H1 (cell line): ENCODE results near the gene EXD3. TPM values are rescaled to one million over a fixed set of nuclear protein-coding genes. Genes with fewer than 3 reads are reported as not detected.

Experiments
- CTCF ChIA-PET: fragments of 300-600 bp; sonication (Branson Sonifier 250); formaldehyde crosslinking; loops from one replicate; lab custom pipeline; 2021; ENCODE audit not compliant: partially characterized antibody; lab: Charles Lee
- POLR2A ChIA-PET: fragments of 300-600 bp; sonication (Branson Sonifier 250); formaldehyde crosslinking; loops from one replicate; lab custom pipeline; 2021; ENCODE audit warnings: inconsistent platforms; ENCODE audit not compliant: partially characterized antibody; lab: Charles Lee
- DNase-seq, 2 experiments: peaks; one replicate each; pipeline versions ENCODE4 v3.0.0 to v3.0.0-alpha.2; 2010 to 2022; ENCODE audit warnings: low spot score in 2 of 2, low read depth in 1 of 2, mixed read lengths in 1 of 2
- FAIRE-seq: peaks from 2 replicates; lab custom pipeline; 2011; peaks lifted over from hg19 to GRCh38; lab: Jason Lieb, UNC
- H2AFZ ChIP-seq: 2 replicates; pipeline ENCODE4 v1.8.1; 2012; ENCODE audit warnings: low read length, inconsistent platforms
- H2AK5ac ChIP-seq: 2 replicates; pipeline ENCODE4 v1.6.1; 2013; ENCODE audit warnings: low read depth, low read length
- H2BK120ac ChIP-seq: replicated peaks from 2 replicates; pipeline ENCODE3; 2013; ENCODE audit warnings: low read depth, low read length, inconsistent platforms
- H2BK12ac ChIP-seq: 2 replicates; pipeline ENCODE4 v1.6.1; 2013; ENCODE audit warnings: low read depth, low read length
- H2BK15ac ChIP-seq: 2 replicates; pipeline ENCODE4 v1.6.1; 2013; ENCODE audit warnings: low read length
- H2BK20ac ChIP-seq: 2 replicates; pipeline ENCODE4 v1.6.1; 2013; ENCODE audit warnings: low read length
- H2BK5ac ChIP-seq: 2 replicates; pipeline ENCODE4 v1.6.1; 2013; ENCODE audit warnings: low read depth, low read length
- H3K14ac ChIP-seq: 2 replicates; pipeline ENCODE4 v1.6.1; 2013; ENCODE audit warnings: inconsistent platforms; ENCODE audit not compliant: insufficient read length
- H3K18ac ChIP-seq: 2 replicates; pipeline ENCODE4 v1.6.1; 2013; ENCODE audit warnings: low read length; ENCODE audit errors: extremely low read depth
- H3K23ac ChIP-seq: 2 replicates; pipeline ENCODE4 v1.6.1; 2013; ENCODE audit warnings: inconsistent platforms; ENCODE audit not compliant: insufficient read length
- H3K23me2 ChIP-seq: 2 replicates; pipeline ENCODE4 v1.6.1; 2013; ENCODE audit warnings: low read depth, low read length
- H3K27ac ChIP-seq: 2 replicates; pipeline ENCODE4 v1.6.1; 2011; ENCODE audit warnings: low read depth, low read length, inconsistent platforms
- H3K27me3 ChIP-seq, 4 experiments: replicated peaks in 1 of 4; 1 replicate in 1 of 4; 2 replicates in 3 of 4; pipeline versions ENCODE4 v1.6.1 to v1.8.1; 2011 to 2013; ENCODE audit warnings: low read length in 3 of 4, mild to moderate bottlenecking in 3 of 4, inconsistent platforms in 2 of 4, mixed read lengths in 2 of 4, moderate library complexity in 1 of 4; ENCODE audit not compliant: control insufficient read depth in 3 of 4, insufficient read depth in 3 of 4; ENCODE audit errors: extremely low read depth in 1 of 4
- H3K36me3 ChIP-seq, 4 experiments: 2 replicates each; pipeline versions ENCODE4 v1.6.1 to v1.8.1; 2011 to 2013; ENCODE audit warnings: mild to moderate bottlenecking in 4 of 4, low read length in 3 of 4, moderate library complexity in 2 of 4, control low read depth in 1 of 4, inconsistent platforms in 1 of 4; ENCODE audit not compliant: insufficient read depth in 4 of 4, control insufficient read depth in 2 of 4
- H3K4ac ChIP-seq: replicated peaks from 2 replicates; pipeline ENCODE3; 2013; ENCODE audit warnings: low read length, low read depth, mixed read lengths, inconsistent platforms; ENCODE audit not compliant: insufficient read length
- H3K4me1 ChIP-seq, 4 experiments: replicated peaks in 1 of 4; 1 replicate in 1 of 4; 2 replicates in 3 of 4; pipeline versions ENCODE4 v1.6.1 to v1.8.1; 2011 to 2013; ENCODE audit warnings: low read length in 3 of 4, inconsistent platforms in 2 of 4, mixed read lengths in 1 of 4; ENCODE audit not compliant: insufficient read depth in 4 of 4, control insufficient read depth in 3 of 4
- H3K4me2 ChIP-seq, 2 experiments: 2 replicates each; pipeline versions ENCODE4 v1.6.1 to v1.8.1; 2011 to 2013; ENCODE audit warnings: low read depth in 2 of 2, low read length in 2 of 2, control low read depth in 1 of 2, inconsistent platforms in 1 of 2, mild to moderate bottlenecking in 1 of 2; ENCODE audit not compliant: insufficient read depth in 1 of 2
- H3K4me3 ChIP-seq, 4 experiments: fragments of 200-600, 300-600 bp in 1 of 4; sonication (generic), shearing (Covaris generic), sonication (Bioruptor Twin) in 1 of 4; 2 replicates each; pipeline versions ENCODE4 v1.5.1 to v1.8.1; 2011 to 2016; ENCODE audit warnings: low read length in 4 of 4, low read depth in 3 of 4, control low read depth in 2 of 4, inconsistent platforms in 2 of 4, mild to moderate bottlenecking in 2 of 4, mixed read lengths in 1 of 4, moderate library complexity in 1 of 4; ENCODE audit not compliant: insufficient read depth in 2 of 4; ENCODE audit errors: extremely low read depth in 1 of 4
- H3K56ac ChIP-seq: replicated peaks from 2 replicates; pipeline ENCODE3; 2013; ENCODE audit warnings: low read depth, mild to moderate bottlenecking, mixed read lengths, low read length, inconsistent platforms; ENCODE audit not compliant: insufficient read length
- H3K79me1 ChIP-seq: 2 replicates; pipeline ENCODE4 v1.6.1; 2013; ENCODE audit warnings: low read depth, low read length, control low read depth
- H3K79me2 ChIP-seq, 2 experiments: 2 replicates each; pipeline versions ENCODE4 v1.6.1 to v1.8.1; 2012 to 2013; ENCODE audit warnings: low read length in 2 of 2, mild to moderate bottlenecking in 2 of 2, inconsistent platforms in 1 of 2; ENCODE audit not compliant: insufficient read depth in 2 of 2, control insufficient read depth in 1 of 2
- H3K9ac ChIP-seq, 4 experiments: replicated peaks in 1 of 4; 1 replicate in 1 of 4; 2 replicates in 3 of 4; pipeline versions ENCODE4 v1.6.1 to v1.8.1; 2011 to 2013; ENCODE audit warnings: low read depth in 3 of 4, low read length in 3 of 4, control low read depth in 2 of 4, mild to moderate bottlenecking in 2 of 4, moderate library complexity in 2 of 4, inconsistent platforms in 1 of 4; ENCODE audit errors: extremely low read depth in 1 of 4
- H3K9me3 ChIP-seq, 2 experiments: 2 replicates each; pipeline versions ENCODE4 v1.6.1 to v1.8.1; 2012 to 2013; ENCODE audit warnings: mild to moderate bottlenecking in 2 of 2, moderate library complexity in 2 of 2, control low read depth in 1 of 2, inconsistent platforms in 1 of 2, low read depth in 1 of 2, low read length in 1 of 2, mixed read lengths in 1 of 2; ENCODE audit not compliant: insufficient read depth in 2 of 2
- H4K20me1 ChIP-seq, 2 experiments: replicated peaks in 1 of 2; 2 replicates each; pipeline versions ENCODE3 to v1.8.1; 2011 to 2013; ENCODE audit warnings: inconsistent platforms in 2 of 2, low read length in 2 of 2, mild to moderate bottlenecking in 1 of 2; ENCODE audit not compliant: insufficient read depth in 2 of 2, control insufficient read depth in 1 of 2
- H4K5ac ChIP-seq: 2 replicates; pipeline ENCODE4 v1.6.1; 2013; ENCODE audit warnings: low read length, low read depth, mixed read lengths, inconsistent platforms; ENCODE audit not compliant: insufficient read length
- H4K8ac ChIP-seq: 2 replicates; pipeline ENCODE4 v1.8.0; 2013; ENCODE audit warnings: mild to moderate bottlenecking, moderate library complexity, low read length, inconsistent platforms; ENCODE audit not compliant: insufficient read depth; ENCODE audit errors: extremely low read depth
- H4K91ac ChIP-seq: replicated peaks from 2 replicates; pipeline ENCODE3; 2013; ENCODE audit warnings: low read length, mixed read lengths, inconsistent platforms; ENCODE audit not compliant: insufficient read length
- BACH1 ChIP-seq: IDR thresholded peaks from 2 replicates; pipeline ENCODE4 v1.6.1; 2012; ENCODE audit warnings: low read length, improper control_type of control experiment
- CBX8 ChIP-seq: fragments of 300-800, 300-1000 bp; sonication (generic); IDR thresholded peaks from 2 replicates; pipeline ENCODE4 v1.7.1; 2016; ENCODE audit warnings: low read depth, low read length, borderline replicate concordance
- CHD2 ChIP-seq: IDR thresholded peaks from 2 replicates; pipeline ENCODE4 v1.6.1; 2012; ENCODE audit warnings: low read length, improper control_type of control experiment
- HDAC2 ChIP-seq, 2 experiments: fragments of 300-600 bp in 1 of 2; sonication (generic) in 1 of 2; IDR thresholded peaks; 2 replicates each; pipeline ENCODE4 v1.6.1; 2011 to 2012; ENCODE audit warnings: low read depth in 2 of 2, low read length in 2 of 2, mild to moderate bottlenecking in 2 of 2, moderate library complexity in 2 of 2, borderline replicate concordance in 1 of 2, inconsistent platforms in 1 of 2
- JUN ChIP-seq: IDR thresholded peaks from 2 replicates; pipeline ENCODE4 v1.6.1; 2011; ENCODE audit warnings: low read depth, mild to moderate bottlenecking, improper control_type of control experiment, low read length
- MAFK ChIP-seq: IDR thresholded peaks from 2 replicates; pipeline ENCODE4 v1.6.1; 2012; ENCODE audit warnings: low read depth, mild to moderate bottlenecking, improper control_type of control experiment, low read length
- NANOG ChIP-seq: IDR thresholded peaks from 2 replicates; pipeline ENCODE4 v1.6.1; 2011; ENCODE audit warnings: low read length, low read depth, mild to moderate bottlenecking, inconsistent platforms; ENCODE audit not compliant: insufficient read depth, poor library complexity, severe bottlenecking
- RXRA ChIP-seq: IDR thresholded peaks from 2 replicates; pipeline ENCODE4 v1.6.1; 2011; ENCODE audit warnings: low read depth, mild to moderate bottlenecking, low read length, moderate library complexity; ENCODE audit not compliant: insufficient read depth
- SAP30 ChIP-seq: fragments of 300-600 bp; sonication (generic); IDR thresholded peaks from 2 replicates; pipeline ENCODE4 v1.7.1; 2012; ENCODE audit warnings: low read length, moderate library complexity, mild to moderate bottlenecking, inconsistent platforms; ENCODE audit not compliant: insufficient read depth, insufficient replicate concordance
- SP4 ChIP-seq: IDR thresholded peaks from 2 replicates; pipeline ENCODE4 v1.6.1; 2012; ENCODE audit warnings: low read length, inconsistent platforms
- WGBS, 2 experiments: shearing (Covaris generic) in 1 of 2; methylation state at CpG; one replicate each; pipeline versions ENCODE4 v1.1.6 to v1.1.7; 2013 to 2015; ENCODE audit warnings: low lambda C conversion rate in 2 of 2, mixed read lengths in 2 of 2, inconsistent platforms in 1 of 2, low coverage in 1 of 2, missing lambda C conversion rate in 1 of 2; ENCODE audit not compliant: insufficient replicate concordance in 2 of 2, insufficient coverage in 1 of 2, insufficient read length in 1 of 2; ENCODE audit errors: extremely low coverage in 1 of 2, missing lambda C conversion rate in 1 of 2; 5-methylcytosine and 5-hydroxymethylcytosine counted together
- polyA plus RNA-seq, 7 experiments: library from polyadenylated mRNA; depleted of rRNA in 3 of 7; stranded (reverse) in 5 of 7; unstranded in 2 of 7; fragments of >200 nt in 5 of 7; fragments of 200-250 nt in 2 of 7; gene quantifications; 1 replicate in 5 of 7; 2 replicates in 1 of 7; 4 replicates in 1 of 7; pipeline versions ENCODE4 v1.2.1 to v1.2.3, GENCODE V29; 2011 to 2013; ENCODE audit warnings: missing spikeins in 2 of 7, mixed read lengths in 2 of 7
- total RNA-seq: library from RNA; stranded (reverse); fragmentation: NEBNext Ultra II Directional; extraction: Animal tissue kit (Norgen Biotek cat#: 25700); gene quantifications from 2 replicates; pipeline ENCODE4 v1.2.1, GENCODE V29; 2021

EXD3 gene
- total and polyA plus RNA-seq, 2 of the 8 experiments (the other 6 are each of a cell fraction or from before 2014, with no cell fraction given), result 7.2 to 9.4 TPM

DNA sequence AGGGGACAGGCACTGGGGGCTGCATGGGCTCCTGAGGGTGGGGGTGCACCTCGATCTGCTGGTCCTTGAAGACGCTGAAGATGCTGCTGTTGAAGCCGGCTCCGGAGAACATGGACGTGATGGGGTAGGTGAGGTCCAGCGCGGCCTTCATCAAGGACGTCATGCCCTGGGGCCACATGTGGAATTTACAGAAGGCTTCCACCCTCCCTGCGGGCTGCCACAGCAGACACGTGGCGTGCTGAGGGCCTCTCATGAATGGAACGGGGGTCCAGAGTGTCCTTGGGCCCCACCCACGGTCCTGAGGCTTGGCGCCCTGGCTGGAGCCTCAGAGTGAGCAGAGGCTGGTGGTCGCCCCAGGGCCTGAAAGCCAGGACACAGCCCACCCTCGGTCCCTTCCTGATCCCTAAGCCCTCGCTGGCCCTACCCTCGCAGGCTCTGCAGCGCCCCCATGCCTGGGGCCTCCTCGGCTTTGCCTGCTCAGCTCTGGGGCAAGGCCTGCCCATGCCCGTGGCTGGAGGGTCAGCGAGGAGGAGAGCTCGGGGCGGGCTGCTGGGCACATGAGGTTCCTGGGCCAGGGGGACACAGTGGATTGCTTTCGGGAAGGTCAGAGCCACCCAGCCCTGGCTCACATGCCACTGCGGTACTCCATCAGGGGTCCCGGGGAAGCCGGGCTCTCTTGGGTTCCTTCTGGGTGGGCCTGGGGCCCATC, 41.5 kb upstream of the EXD3 start:
- H3K36me3 ChIP-seq, result no peaks in the 10 kb centered on the region
- no peak overlapping the region for H2BK120ac ChIP-seq
- no peak overlapping the region for H3K4ac ChIP-seq
- H3K79me1 ChIP-seq, result no peaks in the 10 kb centered on the region
- H3K9ac ChIP-seq, result no peak overlapping the region
- H3K4me3 ChIP-seq, result no peak overlapping the region
- no peak overlapping the region for H3K14ac ChIP-seq
- CTCF ChIA-PET, result no interaction called here
- H4K8ac ChIP-seq, result no peak overlapping the region
- H3K56ac ChIP-seq, result no peak overlapping the region
- H3K79me2 ChIP-seq, result no peaks in the 10 kb centered on the region
- H3K23me2 ChIP-seq, result 0 out of 2 replicates have a peak, but pooled peaks cover 2% of the 10 kb centered on the region
- H3K27ac ChIP-seq, result no peak overlapping the region
- no peak overlapping the region for H4K91ac ChIP-seq
- H3K4me2 ChIP-seq, result no peak overlapping the region
- H3K27me3 ChIP-seq, result peaks cover 0 to 19% (median 13%) of the 10 kb centered on the region in 4 experiments; a peak in 5 of 7 replicates
- no peak overlapping the region; the same call in 1 of the 2 replicates for H2BK5ac ChIP-seq
- H3K9me3 ChIP-seq, result no peaks in the 10 kb centered on the region; a peak in 1 of 4 replicates
- no peak overlapping the region for H4K5ac ChIP-seq
- no peak for DNase-seq
- peaks cover 0 to 2% of the 10 kb centered on the region in 2 experiments for H4K20me1 ChIP-seq
- H3K18ac ChIP-seq, result no peak overlapping the region
- WGBS, 2 experiments, result 88% methylated on average over 22 of the region's 28 CpGs; no CpG with 5 or more reads in 1 of the 2 experiments
- POLR2A ChIA-PET, result no interaction called here
- no peak overlapping the region for H2BK15ac ChIP-seq
- no peak overlapping the region for H2BK12ac ChIP-seq
- no peak overlapping the region for H2AFZ ChIP-seq
- no peak overlapping the region for H2AK5ac ChIP-seq
- no peak overlapping the region for H3K23ac ChIP-seq
- no peak overlapping the region for H2BK20ac ChIP-seq
- FAIRE-seq, result no peak
- peaks cover 0 to 9% (median 3%) of the 10 kb centered on the region in 4 experiments; a peak in 5 of 7 replicates for H3K4me1 ChIP-seq
- TF ChIP-seq BACH1 (no peak), CHD2 (no peak), JUN (no peak), RXRA (no peak), CBX8 (no peak), HDAC2 (IDR thresholded peaks at IDR 0.05; ENCODE audit: borderline replicate concordance in 1 of 2, low read depth in 2 of 2, low read length in 2 of 2) (no peak), SP4 (no peak), NANOG (no peak), MAFK (no peak), SAP30 (no peak)
